SK-N-SH (cell line): ENCODE results near the gene HPS5. TPM values are rescaled to one million over a fixed set of nuclear protein-coding genes. Genes with fewer than 3 reads are reported as not detected.

Experiments
- CTCF ChIA-PET: fragments of 300-600, 350-600 bp; formaldehyde crosslinking; extraction: SDS; loops from one replicate; lab custom pipeline; 2021; lab: Yijun Ruan, JAX
- POLR2A ChIA-PET: fragments of 350-600 bp; sonication (Branson Sonifier 250); formaldehyde crosslinking; extraction: SDS; loops from one replicate; lab custom pipeline; 2020; ENCODE audit warnings: antibody characterized with exemption, inconsistent platforms; lab: Yijun Ruan, JAX
- DNase-seq: peaks from one replicate; pipeline ENCODE4 v3.0.0; 2012
- H2AFZ ChIP-seq: fragments of 200-600 bp; sonication (generic); 2 replicates; pipeline ENCODE4 v1.8.1; 2016; ENCODE audit warnings: antibody characterized with exemption, mild to moderate bottlenecking, low read depth
- H3F3A ChIP-seq: fragments of 200-600 bp; sonication (generic); replicated peaks from 2 replicates; pipeline ENCODE3; 2016; ENCODE audit warnings: antibody characterized with exemption, mild to moderate bottlenecking; ENCODE audit not compliant: insufficient read depth
- H3K27ac ChIP-seq, 2 experiments: fragments of 200-500 bp in 1 of 2; fragments of 200-600 bp in 1 of 2; sonication (Bioruptor generic) in 1 of 2; sonication (generic), shearing (Covaris generic) in 1 of 2; 2 replicates each; pipeline versions ENCODE4 v1.5.1 to v1.6.1; 2014 to 2016; ENCODE audit warnings: low read depth in 2 of 2, inconsistent platforms in 1 of 2, low read length in 1 of 2, mild to moderate bottlenecking in 1 of 2, mixed read lengths in 1 of 2
- H3K27me3 ChIP-seq: fragments of 200-600 bp; sonication (generic), shearing (Covaris generic); 2 replicates; pipeline ENCODE4 v1.6.1; 2016; ENCODE audit warnings: mixed run types; ENCODE audit not compliant: insufficient read depth
- H3K36me3 ChIP-seq, 2 experiments: fragments of 200-500 bp in 1 of 2; fragments of 200-600 bp in 1 of 2; sonication (Bioruptor generic) in 1 of 2; sonication (generic) in 1 of 2; replicated peaks in 1 of 2; 2 replicates each; pipeline versions ENCODE3 to v1.5.1; 2014 to 2016; ENCODE audit warnings: low read length in 1 of 2, mild to moderate bottlenecking in 1 of 2; ENCODE audit not compliant: insufficient read depth in 2 of 2, control insufficient read depth in 1 of 2
- H3K4me1 ChIP-seq, 2 experiments: fragments of 200-500 bp in 1 of 2; fragments of 200-600 bp in 1 of 2; sonication (Bioruptor generic) in 1 of 2; sonication (generic), shearing (Covaris generic) in 1 of 2; 2 replicates each; pipeline versions ENCODE4 v1.5.1 to v1.6.1; 2014 to 2016; ENCODE audit warnings: low read depth in 1 of 2, low read length in 1 of 2, mixed run types in 1 of 2; ENCODE audit not compliant: insufficient read depth in 2 of 2, control insufficient read depth in 1 of 2
- H3K4me2 ChIP-seq: fragments of 200-600 bp; sonication (generic), shearing (Covaris generic); 2 replicates; pipeline ENCODE4 v1.6.1; 2017; ENCODE audit warnings: mixed run types
- H3K4me3 ChIP-seq, 2 experiments: fragments of 200-500 bp in 1 of 2; fragments of 200-600 bp in 1 of 2; sonication (Bioruptor generic) in 1 of 2; sonication (generic), shearing (Covaris generic) in 1 of 2; 2 replicates each; pipeline versions ENCODE4 v1.5.1 to v1.8.1; 2014 to 2016; ENCODE audit warnings: low read depth in 2 of 2, inconsistent platforms in 1 of 2, low read length in 1 of 2, mild to moderate bottlenecking in 1 of 2, mixed read lengths in 1 of 2, moderate library complexity in 1 of 2
- H3K79me2 ChIP-seq: fragments of 200-600 bp; sonication (generic); 2 replicates; pipeline ENCODE4 v1.8.1; 2017; ENCODE audit warnings: mild to moderate bottlenecking; ENCODE audit not compliant: insufficient read depth
- H3K9ac ChIP-seq: fragments of 200-600 bp; sonication (generic); 2 replicates; pipeline ENCODE4 v1.6.1; 2017; ENCODE audit warnings: mixed run types
- H3K9me2 ChIP-seq: fragments of 200-600 bp; sonication (generic); 2 replicates; pipeline ENCODE4 v1.6.1; 2017; ENCODE audit warnings: mixed run types
- H3K9me3 ChIP-seq: fragments of 200-600 bp; sonication (generic); 2 replicates; pipeline ENCODE4 v1.6.1; 2017; ENCODE audit warnings: mixed run types, mild to moderate bottlenecking, moderate library complexity
- H4K20me1 ChIP-seq: fragments of 200-600 bp; sonication (generic); 2 replicates; pipeline ENCODE4 v1.6.1; 2017; ENCODE audit warnings: mild to moderate bottlenecking, mixed run types; ENCODE audit not compliant: insufficient read depth
- CHD2 ChIP-seq: fragments of 150-350 bp; IDR thresholded peaks from 2 replicates; pipeline ENCODE4 v1.6.1; 2018; ENCODE audit warnings: low read length; ENCODE audit not compliant: partially characterized antibody
- EP300 ChIP-seq, 2 experiments: IDR thresholded peaks; 2 replicates each; pipeline versions ENCODE4 v1.4.0 to v1.6.1; 2012; ENCODE audit warnings: borderline replicate concordance in 1 of 2, low read depth in 1 of 2, low read length in 1 of 2
- FOSL2 ChIP-seq: IDR thresholded peaks from 2 replicates; pipeline ENCODE4 v1.4.0; 2012; ENCODE audit warnings: low read depth, mild to moderate bottlenecking, moderate library complexity, borderline replicate concordance
- FOXJ3 ChIP-seq: sonication (generic); formaldehyde crosslinking; IDR thresholded peaks from 2 replicates; pipeline ENCODE4 v1.5.1; 2020; ENCODE audit warnings: mild to moderate bottlenecking, missing genetic modification reagents
- FOXM1 ChIP-seq: IDR thresholded peaks from 2 replicates; pipeline ENCODE4 v1.4.0; 2012; ENCODE audit warnings: low read depth, mild to moderate bottlenecking
- GABPA ChIP-seq: IDR thresholded peaks from 2 replicates; pipeline ENCODE4 v1.4.0; 2012; ENCODE audit warnings: low read depth, mild to moderate bottlenecking
- GATA2 ChIP-seq: sonication (generic); formaldehyde crosslinking; IDR thresholded peaks from 2 replicates; pipeline ENCODE4 v1.5.0; 2020; ENCODE audit warnings: mild to moderate bottlenecking, missing genetic modification reagents
- JUND ChIP-seq: IDR thresholded peaks from 2 replicates; pipeline ENCODE4 v1.4.0; 2012
- MEF2A ChIP-seq: IDR thresholded peaks from 2 replicates; pipeline ENCODE4 v1.4.0; 2012; ENCODE audit warnings: low read depth, borderline replicate concordance
- NRF1 ChIP-seq: IDR thresholded peaks from 2 replicates; pipeline ENCODE4 v1.6.1; 2012; ENCODE audit warnings: low read depth, mild to moderate bottlenecking, low read length
- RAD21 ChIP-seq: IDR thresholded peaks from 2 replicates; pipeline ENCODE4 v1.6.1; 2012; ENCODE audit warnings: mild to moderate bottlenecking, low read length
- RFX5 ChIP-seq: IDR thresholded peaks from 2 replicates; pipeline ENCODE4 v1.6.1; 2012; ENCODE audit warnings: mild to moderate bottlenecking, improper control_type of control experiment, low read length
- SIN3A ChIP-seq: IDR thresholded peaks from 2 replicates; pipeline ENCODE4 v1.6.1; 2012; ENCODE audit warnings: low read depth, mild to moderate bottlenecking, low read length, moderate library complexity, borderline replicate concordance
- SMC3 ChIP-seq: IDR thresholded peaks from 2 replicates; pipeline ENCODE4 v1.6.1; 2012; ENCODE audit warnings: low read depth, low read length, improper control_type of control experiment
- TEAD4 ChIP-seq: IDR thresholded peaks from 2 replicates; pipeline ENCODE4 v1.4.0; 2012; ENCODE audit warnings: mild to moderate bottlenecking, borderline replicate concordance; ENCODE audit not compliant: insufficient read depth
- WGBS: methylation state at CpG from one replicate; pipeline ENCODE4 v1.1.6; 2017; ENCODE audit warnings: low lambda C conversion rate; 5-methylcytosine and 5-hydroxymethylcytosine counted together
- polyA plus RNA-seq, 3 experiments: library from polyadenylated mRNA; depleted of rRNA; stranded (reverse); fragments of >200 nt; gene quantifications; 2 replicates each; pipeline ENCODE4 v1.2.3, GENCODE V29; 2012
- TF ChIP-seq, protein P1 (sequence below): IDR thresholded peaks from 2 replicates; pipeline ENCODE4 v1.4.0; 2012; ENCODE audit warnings: low read depth, borderline replicate concordance
- TF ChIP-seq, protein P2 (sequence below): fragments of 150-350 bp; IDR thresholded peaks from 2 replicates; pipeline ENCODE4 v1.6.1; 2016; ENCODE audit warnings: mild to moderate bottlenecking, low read depth, low read length

Gene HPS5
- polyA plus RNA-seq, 1 of the 3 experiments (the other 2 are of a cell fraction): 8.2 TPM

DNA sequence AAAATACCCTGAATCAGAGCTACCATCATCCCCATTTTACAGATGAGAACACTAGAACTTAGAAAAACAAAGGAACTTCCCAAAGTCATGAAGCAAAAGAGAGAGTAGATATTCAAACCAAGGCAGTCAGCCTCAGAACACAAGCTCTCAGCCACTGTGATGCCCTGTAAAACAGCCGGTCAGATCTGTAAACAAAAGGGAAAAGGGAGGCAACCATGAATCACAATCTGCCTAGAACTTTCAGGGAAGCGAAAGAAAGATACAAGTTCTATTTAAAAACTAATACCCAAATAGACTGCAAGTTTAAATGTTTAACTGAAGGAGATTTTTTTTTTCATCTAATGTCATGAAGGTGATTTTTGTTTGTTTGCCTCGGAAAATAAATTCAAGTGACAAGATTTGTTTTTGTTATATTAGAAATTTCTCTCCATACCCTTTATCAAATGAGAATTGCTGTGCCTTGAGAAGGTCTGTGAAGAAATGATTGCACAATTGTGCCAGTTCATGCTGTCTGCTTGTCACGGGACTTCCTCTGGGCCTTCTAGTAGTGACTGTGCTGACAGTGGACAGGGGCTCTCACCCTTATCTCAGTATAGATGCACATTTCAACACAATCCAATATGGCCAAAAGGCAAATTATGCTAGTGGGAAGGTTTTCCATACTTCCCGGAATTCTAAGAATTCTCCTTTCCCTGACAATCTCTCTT is 44.2 kb downstream of the HPS5 start:
- Histone ChIP-seq H3K9me2 (no peaks in the 10 kb centered on the region), H3K9ac (no peak overlapping the region), H3K36me3 (peaks cover 24 to 31% of the 10 kb centered on the region in 2 experiments), H3K4me3 (no peak overlapping the region), H3K27ac (no peak overlapping the region), H4K20me1 (no peaks in the 10 kb centered on the region), H3K27me3 (no peaks in the 10 kb centered on the region), H3F3A (peaks cover 4% of the 10 kb centered on the region), H3K4me1 (no peaks in the 10 kb centered on the region), H3K4me2 (no peak overlapping the region), H3K9me3 (no peaks in the 10 kb centered on the region), H3K79me2 (no peaks in the 10 kb centered on the region), H2AFZ (no peak overlapping the region)
- ChIA-PET CTCF (interaction anchor here (1.1 to 1.2 kb wide), 2 partner anchors 162 kb away, joined by 3 read pairs; no protein-coding TSS in a partner anchor), POLR2A (no interaction called here)
- TF ChIP-seq MEF2A (no peak), FOSL2 (no peak), SIN3A (no peak), RFX5 (no peak), SMC3 (no peak), NRF1 (no peak), GABPA (no peak), RAD21 (no peak), FOXJ3 (no peak)
- DNase-seq: no peak
- 94% methylated on average over 5 of the region's 5 CpGs for WGBS

DNA sequence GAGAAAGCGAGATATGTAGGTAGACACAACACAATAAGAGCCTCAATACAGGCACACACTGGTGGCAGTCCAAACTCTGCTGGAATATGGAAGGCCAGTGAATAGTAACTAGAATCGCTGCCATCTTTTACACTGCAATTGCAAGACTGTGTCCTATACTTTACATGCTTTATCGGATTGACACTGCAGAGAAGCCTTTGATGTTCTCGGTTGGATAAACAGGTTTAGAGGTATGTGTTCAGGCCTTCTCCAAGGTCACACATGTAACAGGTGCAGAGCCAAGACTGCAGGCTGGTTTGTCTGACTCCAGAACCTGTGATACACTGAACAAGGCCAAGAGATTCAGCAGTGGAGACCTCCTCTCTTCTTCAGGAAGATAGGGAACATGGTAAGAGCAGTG is 50.7 kb downstream of the HPS5 start:
- Histone ChIP-seq H3K4me1 (no peaks in the 10 kb centered on the region), H3K27ac (no peak overlapping the region), H2AFZ (no peak overlapping the region), H3K36me3 (no peaks in the 10 kb centered on the region), H3K9me2 (no peaks in the 10 kb centered on the region), H3K27me3 (no peaks in the 10 kb centered on the region), H3K4me3 (no peak overlapping the region), H3K79me2 (no peaks in the 10 kb centered on the region), H3K4me2 (no peak overlapping the region), H3K9ac (no peak overlapping the region), H3F3A (no peaks in the 10 kb centered on the region), H3K9me3 (no peaks in the 10 kb centered on the region), H4K20me1 (no peaks in the 10 kb centered on the region)
- WGBS: 67% methylated on average over 4 of the region's 4 CpGs
- ChIA-PET POLR2A (no interaction called here), CTCF (no interaction called here)
- TF ChIP-seq GATA2 (CRISPR knock-in tag) (no peak), TEAD4 (no peak), FOXM1 (no peak)
- DNase-seq: no peak

DNA sequence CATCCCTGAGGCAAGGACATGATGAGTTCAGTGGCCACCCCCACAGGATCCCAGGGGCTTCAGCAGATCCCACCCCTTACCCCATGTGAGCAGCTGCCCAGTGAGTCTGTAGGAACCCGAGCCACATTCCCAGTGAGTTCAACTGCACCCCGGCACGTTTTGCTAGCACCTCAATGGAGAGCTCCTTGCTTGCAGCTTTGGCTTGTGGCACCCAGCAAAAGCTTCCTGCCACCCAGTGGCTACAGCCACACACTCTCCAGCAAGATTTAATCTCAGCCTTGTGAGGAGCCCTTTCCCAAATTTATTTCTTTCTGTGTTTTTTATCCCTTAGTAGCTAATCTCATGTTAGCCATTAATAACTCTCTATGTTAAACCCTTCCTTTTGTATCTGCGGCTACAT is 51.8 kb downstream of the HPS5 start:
- Histone ChIP-seq H4K20me1 (no peaks in the 10 kb centered on the region), H3K9me2 (no peaks in the 10 kb centered on the region), H3K4me1 (no peaks in the 10 kb centered on the region), H3K36me3 (no peaks in the 10 kb centered on the region), H3K27ac (no peak overlapping the region), H3K79me2 (no peaks in the 10 kb centered on the region), H3K4me2 (no peak overlapping the region), H3K27me3 (no peaks in the 10 kb centered on the region), H3F3A (no peaks in the 10 kb centered on the region), H3K9ac (no peak overlapping the region), H3K4me3 (no peak overlapping the region), H2AFZ (no peak overlapping the region), H3K9me3 (no peaks in the 10 kb centered on the region)
- TF ChIP-seq FOXJ3: no peak
- TF ChIP-seq EP300 (IDR thresholded peaks at IDR 0.05; ENCODE audit: borderline replicate concordance in 1 of 2, low read depth in 1 of 2, low read length in 1 of 2): no peak
- TF ChIP-seq SMC3: no peak
- TF ChIP-seq JUND: no peak
- no peak for TF ChIP-seq TEAD4
- no peak for TF ChIP-seq CHD2
- TF ChIP-seq, protein P1, sequence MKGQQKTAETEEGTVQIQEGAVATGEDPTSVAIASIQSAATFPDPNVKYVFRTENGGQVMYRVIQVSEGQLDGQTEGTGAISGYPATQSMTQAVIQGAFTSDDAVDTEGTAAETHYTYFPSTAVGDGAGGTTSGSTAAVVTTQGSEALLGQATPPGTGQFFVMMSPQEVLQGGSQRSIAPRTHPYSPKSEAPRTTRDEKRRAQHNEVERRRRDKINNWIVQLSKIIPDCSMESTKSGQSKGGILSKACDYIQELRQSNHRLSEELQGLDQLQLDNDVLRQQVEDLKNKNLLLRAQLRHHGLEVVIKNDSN: no peak
- TF ChIP-seq, protein P2, sequence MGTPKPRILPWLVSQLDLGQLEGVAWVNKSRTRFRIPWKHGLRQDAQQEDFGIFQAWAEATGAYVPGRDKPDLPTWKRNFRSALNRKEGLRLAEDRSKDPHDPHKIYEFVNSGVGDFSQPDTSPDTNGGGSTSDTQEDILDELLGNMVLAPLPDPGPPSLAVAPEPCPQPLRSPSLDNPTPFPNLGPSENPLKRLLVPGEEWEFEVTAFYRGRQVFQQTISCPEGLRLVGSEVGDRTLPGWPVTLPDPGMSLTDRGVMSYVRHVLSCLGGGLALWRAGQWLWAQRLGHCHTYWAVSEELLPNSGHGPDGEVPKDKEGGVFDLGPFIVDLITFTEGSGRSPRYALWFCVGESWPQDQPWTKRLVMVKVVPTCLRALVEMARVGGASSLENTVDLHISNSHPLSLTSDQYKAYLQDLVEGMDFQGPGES: no peak
- no peak for DNase-seq
- CTCF ChIA-PET: interaction anchor here (1.5 to 1.6 kb wide), 2 partner anchors 26 to 164 kb away, joined by 3 to 5 read pairs; partner anchors contain the start of gene SAAL1
- POLR2A ChIA-PET: no interaction called here
- 80% methylated on average over 4 of the region's 4 CpGs for WGBS
